ENCODE data around the gene PTGES2.

GRCh38 chr9:128121466-128121810, 6.1 kb downstream of the PTGES2 start:
- TF ChIP-seq ZFX (IDR thresholded peaks at IDR 0.05): no peak
- TF ChIP-seq CTCF (conservative IDR thresholded peaks at IDR 0.05): no peak
